Renal pelvis (tissue), 12 donors: ENCODE measurements around the gene TAS2R13. TPM values are rescaled to one million over a fixed set of nuclear protein-coding genes. Genes with fewer than 3 reads are reported as not detected.

ENCODE experiments used
- DNase-seq: peaks from one replicate; pipeline ENCODE4 v3.0.0-alpha.2; 2013
- long read RNA-seq, 16 experiments: transcript quantifications; one replicate each; lab custom pipeline, GENCODE V29; 2026
- polyA plus RNA-seq, 3 donors: library from polyadenylated mRNA; unstranded; fragments of 120-200 nt; gene quantifications; one replicate each; pipeline ENCODE4 v1.2.1, GENCODE V29; 2013; ENCODE audit not compliant: insufficient read length in 3 of 3

The TAS2R13 gene
- polyA plus RNA-seq: under 1 TPM; 0.10 to 0.25 (median 0.13) TPM
- long read RNA-seq, donor 1: 0 reads
- long read RNA-seq, donor 2: 0 reads
- long read RNA-seq, donor 3: 0 reads
- long read RNA-seq, donor 4: 0 reads
- long read RNA-seq, donor 5: 0 reads
- long read RNA-seq, donor 6: 0 reads
- long read RNA-seq, donor 7: 0 reads
- long read RNA-seq, donor 8: 0 reads
- long read RNA-seq, donor 9: 0 reads
- long read RNA-seq, donor 10: 0 reads
- long read RNA-seq, donor 11: 0 reads
- long read RNA-seq, donor 12: 0 reads
- long read RNA-seq, donor 13: 0 reads
- long read RNA-seq, donor 14: 0 reads
- long read RNA-seq, donor 15: 0 reads
- long read RNA-seq, donor 16: 0 reads

GRCh38 chr12:10909462-10909861, at the start of gene TAS2R13:
Gene TAS2R13, minus strand, starts transcription at chr12:10909562. Its CDS starts 264 bp downstream, at chr12:10909298.
- no peak for DNase-seq

GRCh38 chr12:10957741-10958140, 48.4 kb upstream of the TAS2R13 start:
- no peak for DNase-seq

- DNase-seq: no peak
These were observed 46.7 kb upstream of the TAS2R13 start for GRCh38 chr12:10956085-10956484.

GRCh38 chr12:10952645-10953044, 43.3 kb upstream of the TAS2R13 start:
- DNase-seq: no peak

GRCh38 chr12:10943167-10943566, 33.8 kb upstream of the TAS2R13 start:
- no peak for DNase-seq

GRCh38 chr12:10941916-10942607, 32.7 kb upstream of the TAS2R13 start:
- no peak for DNase-seq

- no peak for DNase-seq
These were observed 32.0 kb upstream of the TAS2R13 start for GRCh38 chr12:10941369-10941768.

GRCh38 chr12:10940389-10940788, 31.0 kb upstream of the TAS2R13 start:
- no peak for DNase-seq

- DNase-seq: no peak
These were observed 29.8 kb upstream of the TAS2R13 start, which contains the start of gene TAS2R14 for GRCh38 chr12:10939163-10939562. Gene TAS2R14, minus strand, starts transcription at chr12:10939263. Its CDS starts 56 bp downstream, at chr12:10939207.

- no peak for DNase-seq
These were observed 27.1 kb upstream of the TAS2R13 start for GRCh38 chr12:10936506-10936905.

GRCh38 chr12:10928746-10929286, 19.5 kb upstream of the TAS2R13 start, which contains the start of gene PRH2:
Gene PRH2, plus strand, starts transcription at chr12:10929236. Its CDS starts 38 bp downstream, at chr12:10929274.
- DNase-seq: no peak

- no peak for DNase-seq
These were observed 16.9 kb upstream of the TAS2R13 start for GRCh38 chr12:10926269-10926668.

- no peak for DNase-seq
These were observed 10.4 kb upstream of the TAS2R13 start for GRCh38 chr12:10919809-10920208.

GRCh38 chr12:10910380-10910779, 1.0 kb upstream of the TAS2R13 start:
- DNase-seq: no peak

GRCh38 chr12:10904686-10905085, 4.7 kb downstream of the TAS2R13 start:
- DNase-seq: no peak

GRCh38 chr12:10901427-10901826, 7.9 kb downstream of the TAS2R13 start:
- DNase-seq: no peak

GRCh38 chr12:10900972-10901371, 8.4 kb downstream of the TAS2R13 start:
- no peak for DNase-seq

GRCh38 chr12:10900530-10900929, 8.8 kb downstream of the TAS2R13 start:
- DNase-seq: no peak

- DNase-seq: no peak
These were observed 12.5 kb downstream of the TAS2R13 start for GRCh38 chr12:10896854-10897253.

GRCh38 chr12:10891937-10892336, 17.4 kb downstream of the TAS2R13 start:
- DNase-seq: no peak

- DNase-seq: no peak
These were observed 20.1 kb downstream of the TAS2R13 start for GRCh38 chr12:10889226-10889625.

GRCh38 chr12:10884086-10884725, 25.2 kb downstream of the TAS2R13 start, which contains the start of gene PRH1:
Gene PRH1, minus strand, starts transcription at chr12:10884255. Its CDS starts 38 bp downstream, at chr12:10884217.
- DNase-seq: no peak
